ENCODE data around the gene FOXA3.
"Not testable (repeated sequence)": the region's sequence is repeated elsewhere in the genome, so short reads cannot be mapped to it uniquely, and the experiment has no call there.

GRCh38 chr19:45895983-45896599 is 32.0 kb downstream of the FOXA3 start:
- not testable (repeated sequence) for TF ChIP-seq EZH2 (IDR thresholded peaks at IDR 0.05; ENCODE audit: insufficient read depth, low read length); CTCF (IDR thresholded peaks at IDR 0.05; ENCODE audit: insufficient read depth, low read depth, low read length)
